Colonic mucosa (tissue), 4 donors: Measurements from ENCODE around the gene RTP5. TPM values are rescaled to one million over a fixed set of nuclear protein-coding genes. Genes with fewer than 3 reads are reported as not detected.

ENCODE experiments used
- DNase-seq: peaks from one replicate; pipeline ENCODE4 v3.0.0-alpha.2; 2020
- H3K27ac ChIP-seq: fragments of 200-600 bp; one replicate; pipeline ENCODE4 v1.8.0; 2021
- H3K27me3 ChIP-seq: fragments of 200-600 bp; one replicate; pipeline ENCODE4 v1.8.0; 2021
- H3K36me3 ChIP-seq: fragments of 200-600 bp; one replicate; pipeline ENCODE4 v1.8.0; 2021
- H3K4me1 ChIP-seq: fragments of 200-600 bp; one replicate; pipeline ENCODE4 v1.8.0; 2021; ENCODE audit warnings: mild to moderate bottlenecking
- H3K4me3 ChIP-seq: fragments of 200-600 bp; one replicate; pipeline ENCODE4 v1.8.0; 2021
- H3K9ac ChIP-seq, 2 donors: one replicate each; pipeline ENCODE4 v1.7.0; 2013; ENCODE audit warnings: control low read depth in 2 of 2, low read depth in 2 of 2, low read length in 2 of 2
- H3K9me3 ChIP-seq: fragments of 200-600 bp; one replicate; pipeline ENCODE4 v1.8.0; 2021
- CTCF ChIP-seq: fragments of 200-600 bp; IDR thresholded peaks from one replicate; pipeline ENCODE4 v1.8.0; 2022; ENCODE audit warnings: antibody characterized with exemption, mild to moderate bottlenecking
- intact Hi-C: fragments of 100-400 bp; cut with DNase I; formaldehyde crosslinking; loops from one replicate; pipeline ENCODE4 v1.14.1; 2022
- total RNA-seq, 2 donors: library from RNA; stranded (reverse); fragmentation: NEBNext Ultra II Directional in 1 of 2; extraction: Animal tissue kit (Norgen Biotek cat#: 25700) in 1 of 2; gene quantifications; one replicate each; pipeline ENCODE4 v1.2.1, GENCODE V29; 2021
- donor health status: healthy.
- donor health status: DM: no; HTN: no; CAD: no.
- donor health status: DM: no; HTN: no; CAD: no.

RTP5 gene
- total RNA-seq, 2 donors from 2014 or later, result not detected

- Histone ChIP-seq H3K27ac (no peak overlapping the region), H3K4me3 (no peak overlapping the region), H3K9ac (no peak overlapping the region), H3K36me3 (no peaks in the 10 kb centered on the region), H3K27me3 (no peaks in the 10 kb centered on the region), H3K9me3 (no peaks in the 10 kb centered on the region), H3K4me1 (no peaks in the 10 kb centered on the region)
- no peak for DNase-seq
- TF ChIP-seq CTCF, result no peak
- intact Hi-C loops, result no loop called here
These were observed 16.4 kb upstream of the RTP5 start for GRCh38 chr2:241852981-241853631.

GRCh38 chr2:241853651-241854341 lies 15.7 kb upstream of the RTP5 start:
- no peak overlapping the region for H3K4me3 ChIP-seq
- no peak overlapping the region for H3K9ac ChIP-seq
- no peaks in the 10 kb centered on the region for H3K36me3 ChIP-seq
- intact Hi-C loops, result no loop called here
- H3K4me1 ChIP-seq, result no peaks in the 10 kb centered on the region
- no peak for DNase-seq
- no peak overlapping the region for H3K27ac ChIP-seq
- TF ChIP-seq CTCF, result no peak
- H3K9me3 ChIP-seq, result no peaks in the 10 kb centered on the region
- H3K27me3 ChIP-seq, result no peaks in the 10 kb centered on the region

- intact Hi-C loops, result no loop called here
- no peak for DNase-seq
These were observed 14.9 kb upstream of the RTP5 start for GRCh38 chr2:241854342-241855244.

GRCh38 chr2:241855245-241855887 lies 14.2 kb upstream of the RTP5 start:
- Histone ChIP-seq H3K4me3 (no peak overlapping the region), H3K27ac (no peak overlapping the region), H3K4me1 (peaks cover 3% of the 10 kb centered on the region), H3K9me3 (no peaks in the 10 kb centered on the region), H3K36me3 (no peaks in the 10 kb centered on the region), H3K27me3 (no peaks in the 10 kb centered on the region), H3K9ac (no peak overlapping the region)
- no peak for DNase-seq
- intact Hi-C loops, result no loop called here
- no peak for TF ChIP-seq CTCF

More at GRCh38 chr2:241854342-241855244, 14.9 kb upstream of the RTP5 start:
- Histone ChIP-seq H3K27ac (no peak overlapping the region), H3K4me3 (no peak overlapping the region), H3K36me3 (no peaks in the 10 kb centered on the region), H3K9me3 (no peaks in the 10 kb centered on the region), H3K4me1 (no peaks in the 10 kb centered on the region), H3K9ac (no peak overlapping the region), H3K27me3 (no peaks in the 10 kb centered on the region)
- TF ChIP-seq CTCF, result no peak

GRCh38 chr2:241855888-241856422 lies 13.6 kb upstream of the RTP5 start:
- no peaks in the 10 kb centered on the region for H3K27me3 ChIP-seq
- H3K36me3 ChIP-seq, result no peaks in the 10 kb centered on the region
- DNase-seq, result no peak
- H3K9me3 ChIP-seq, result no peaks in the 10 kb centered on the region
- H3K27ac ChIP-seq, result no peak overlapping the region
- peaks cover 3% of the 10 kb centered on the region for H3K4me1 ChIP-seq
- no peak overlapping the region for H3K4me3 ChIP-seq
- intact Hi-C loops, result no loop called here
- TF ChIP-seq CTCF, result no peak
- no peak overlapping the region for H3K9ac ChIP-seq
